ENCODE results near the gene ITPA. TPM values are rescaled to one million over a fixed set of nuclear protein-coding genes. Genes with fewer than 3 reads are reported as not detected.

The ITPA gene
- total RNA-seq, 1 donor from 2014 or later: 62.3 TPM

DNA sequence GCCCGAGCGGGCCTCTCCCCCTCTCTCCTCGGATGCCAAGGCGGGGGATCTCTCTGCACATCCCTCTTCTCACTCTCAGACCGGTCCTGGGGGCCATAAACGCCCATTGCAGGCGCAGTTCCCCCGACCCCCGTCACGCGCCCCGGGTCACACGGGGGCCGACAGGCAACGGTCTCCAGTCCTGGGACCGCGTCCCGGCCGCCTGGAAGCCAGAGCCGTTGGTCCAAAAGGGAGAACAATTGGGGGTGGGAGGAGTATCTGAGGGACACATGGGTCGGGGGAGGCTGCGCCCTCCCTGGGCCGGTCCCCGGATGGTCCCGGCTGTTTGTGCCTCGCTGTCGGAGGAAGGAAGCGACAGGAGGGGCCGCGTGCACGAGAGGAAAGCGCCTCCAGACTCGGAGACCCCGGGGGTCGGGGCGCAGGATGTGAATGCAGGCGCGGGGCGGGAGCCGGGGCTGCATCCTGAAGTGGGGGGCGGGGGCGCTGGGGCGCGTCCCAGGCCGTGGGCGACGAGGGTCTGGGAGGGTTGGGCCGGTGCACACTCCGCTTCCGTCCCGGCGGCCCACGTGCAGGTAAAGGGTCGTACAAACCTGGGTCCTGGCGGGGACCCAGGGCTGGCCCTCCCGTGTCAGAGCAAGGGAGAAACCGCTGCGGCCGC is 28.8 kb downstream of the ITPA start:
- peaks cover 6% of the 10 kb centered on the region for H3K4me1 Mint-ChIP-seq (ENCODE audit: low read depth)
- no peak for DNase-seq (ENCODE audit: low spot score, unreplicated experiment)
- H3K9me3 Mint-ChIP-seq (ENCODE audit: low read depth): no peaks in the 10 kb centered on the region
- H3K27me3 Mint-ChIP-seq: peaks cover 70% of the 10 kb centered on the region
- TF ChIP-seq, protein P1, sequence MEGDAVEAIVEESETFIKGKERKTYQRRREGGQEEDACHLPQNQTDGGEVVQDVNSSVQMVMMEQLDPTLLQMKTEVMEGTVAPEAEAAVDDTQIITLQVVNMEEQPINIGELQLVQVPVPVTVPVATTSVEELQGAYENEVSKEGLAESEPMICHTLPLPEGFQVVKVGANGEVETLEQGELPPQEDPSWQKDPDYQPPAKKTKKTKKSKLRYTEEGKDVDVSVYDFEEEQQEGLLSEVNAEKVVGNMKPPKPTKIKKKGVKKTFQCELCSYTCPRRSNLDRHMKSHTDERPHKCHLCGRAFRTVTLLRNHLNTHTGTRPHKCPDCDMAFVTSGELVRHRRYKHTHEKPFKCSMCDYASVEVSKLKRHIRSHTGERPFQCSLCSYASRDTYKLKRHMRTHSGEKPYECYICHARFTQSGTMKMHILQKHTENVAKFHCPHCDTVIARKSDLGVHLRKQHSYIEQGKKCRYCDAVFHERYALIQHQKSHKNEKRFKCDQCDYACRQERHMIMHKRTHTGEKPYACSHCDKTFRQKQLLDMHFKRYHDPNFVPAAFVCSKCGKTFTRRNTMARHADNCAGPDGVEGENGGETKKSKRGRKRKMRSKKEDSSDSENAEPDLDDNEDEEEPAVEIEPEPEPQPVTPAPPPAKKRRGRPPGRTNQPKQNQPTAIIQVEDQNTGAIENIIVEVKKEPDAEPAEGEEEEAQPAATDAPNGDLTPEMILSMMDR (IDR thresholded peaks at IDR 0.05; ENCODE audit: unreplicated experiment): peak; percentile 19
- no peak overlapping the region for H3K27ac Mint-ChIP-seq
- H3K4me3 Mint-ChIP-seq (ENCODE audit: low read depth): peak overlapping the region; percentile 35
- no peaks in the 10 kb centered on the region for H3K36me3 Mint-ChIP-seq (ENCODE audit: insufficient read depth)

DNA sequence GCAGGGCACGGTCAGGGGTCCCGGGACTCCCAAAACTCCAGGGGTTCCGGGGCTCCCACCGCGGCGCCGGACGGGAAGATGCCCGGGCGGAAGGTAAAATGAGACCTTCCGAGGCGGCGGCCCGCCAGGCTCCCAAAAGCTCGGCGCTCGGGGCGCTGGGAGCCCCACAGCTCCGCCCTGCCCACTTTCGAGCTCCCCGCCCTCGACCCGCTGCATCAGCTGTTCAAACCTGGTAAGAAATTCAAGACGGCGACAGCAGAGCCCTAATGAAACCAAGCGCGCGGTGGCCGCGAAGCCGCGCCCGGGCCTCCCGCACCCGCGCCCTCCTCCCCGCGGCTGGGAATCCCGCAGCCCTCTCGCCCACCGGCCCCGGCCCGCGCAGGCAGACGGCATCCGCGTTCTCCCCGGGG is 29.3 kb downstream of the ITPA start:
- Mint-ChIP-seq H3K4me1 (ENCODE audit: low read depth) (peaks cover 6% of the 10 kb centered on the region), H3K36me3 (ENCODE audit: insufficient read depth) (no peaks in the 10 kb centered on the region), H3K27me3 (peaks cover 73% of the 10 kb centered on the region), H3K27ac (no peak overlapping the region), H3K4me3 (ENCODE audit: low read depth) (peak overlapping the region; percentile 69), H3K9me3 (ENCODE audit: low read depth) (no peaks in the 10 kb centered on the region)
- TF ChIP-seq, protein P1 (IDR thresholded peaks at IDR 0.05; ENCODE audit: unreplicated experiment): no peak
- no peak for DNase-seq (ENCODE audit: low spot score, unreplicated experiment)

DNA sequence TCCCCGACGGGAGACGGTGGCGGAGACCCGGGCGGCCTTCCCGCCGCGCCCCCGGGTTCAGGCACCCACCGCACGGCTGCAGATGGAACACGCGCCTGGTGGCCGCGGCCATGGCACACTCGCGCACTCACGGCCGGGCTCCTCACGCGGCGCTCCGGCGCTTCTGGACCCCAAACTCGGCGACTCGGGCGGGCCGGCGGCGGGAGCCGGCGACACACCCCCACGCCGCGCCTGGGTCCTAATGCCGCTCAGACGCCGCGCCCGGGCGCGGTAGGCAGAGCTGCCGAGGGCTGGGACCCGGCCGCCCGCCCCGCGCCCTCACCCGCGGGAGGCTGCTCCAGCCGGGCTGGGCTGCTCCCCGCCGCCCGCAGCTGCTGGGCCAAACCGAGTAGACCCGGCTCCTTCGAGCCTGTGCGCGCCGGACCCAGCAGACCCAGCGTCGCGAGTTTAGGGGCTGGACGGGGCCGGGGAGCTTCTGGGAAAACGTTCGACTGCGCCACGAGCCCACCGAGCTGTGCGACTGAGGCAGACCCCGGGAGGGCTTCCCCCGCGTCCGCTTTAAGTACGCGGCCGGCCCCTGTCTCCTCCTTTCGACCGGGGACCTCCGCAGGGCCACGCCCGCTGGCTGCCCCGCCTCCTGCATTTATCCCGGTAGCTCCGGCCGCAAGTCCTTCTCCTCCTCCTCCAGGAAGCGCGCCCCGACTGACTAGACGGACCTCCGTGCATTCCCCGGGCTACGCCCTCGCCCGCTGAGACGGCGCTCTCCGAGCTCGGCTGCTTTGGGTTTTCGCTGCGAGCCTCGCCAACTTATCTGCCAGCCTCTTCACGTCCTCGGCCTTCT is 29.9 kb downstream of the ITPA start, which contains the start of gene SLC4A11:
Gene SLC4A11, minus strand, starts transcription at position 165 of the 841 bp plus-strand sequence. Its CDS starts 53 bp downstream, at position 112.
- peak within 1 kb of the TSS; percentile 78 for H3K4me3 Mint-ChIP-seq (ENCODE audit: low read depth)
- DNase-seq (ENCODE audit: low spot score, unreplicated experiment): no peak
- TF ChIP-seq, protein P1 (IDR thresholded peaks at IDR 0.05; ENCODE audit: unreplicated experiment): no peak
- H3K4me1 Mint-ChIP-seq (ENCODE audit: low read depth): peaks cover 6% of the 10 kb centered on the region
- H3K27me3 Mint-ChIP-seq: peaks cover 77% of the 10 kb centered on the region
- no peaks in the 10 kb centered on the region for H3K36me3 Mint-ChIP-seq (ENCODE audit: insufficient read depth)
- H3K27ac Mint-ChIP-seq: peak within 1 kb of the TSS; percentile 56
- H3K9me3 Mint-ChIP-seq (ENCODE audit: low read depth): no peaks in the 10 kb centered on the region

DNA sequence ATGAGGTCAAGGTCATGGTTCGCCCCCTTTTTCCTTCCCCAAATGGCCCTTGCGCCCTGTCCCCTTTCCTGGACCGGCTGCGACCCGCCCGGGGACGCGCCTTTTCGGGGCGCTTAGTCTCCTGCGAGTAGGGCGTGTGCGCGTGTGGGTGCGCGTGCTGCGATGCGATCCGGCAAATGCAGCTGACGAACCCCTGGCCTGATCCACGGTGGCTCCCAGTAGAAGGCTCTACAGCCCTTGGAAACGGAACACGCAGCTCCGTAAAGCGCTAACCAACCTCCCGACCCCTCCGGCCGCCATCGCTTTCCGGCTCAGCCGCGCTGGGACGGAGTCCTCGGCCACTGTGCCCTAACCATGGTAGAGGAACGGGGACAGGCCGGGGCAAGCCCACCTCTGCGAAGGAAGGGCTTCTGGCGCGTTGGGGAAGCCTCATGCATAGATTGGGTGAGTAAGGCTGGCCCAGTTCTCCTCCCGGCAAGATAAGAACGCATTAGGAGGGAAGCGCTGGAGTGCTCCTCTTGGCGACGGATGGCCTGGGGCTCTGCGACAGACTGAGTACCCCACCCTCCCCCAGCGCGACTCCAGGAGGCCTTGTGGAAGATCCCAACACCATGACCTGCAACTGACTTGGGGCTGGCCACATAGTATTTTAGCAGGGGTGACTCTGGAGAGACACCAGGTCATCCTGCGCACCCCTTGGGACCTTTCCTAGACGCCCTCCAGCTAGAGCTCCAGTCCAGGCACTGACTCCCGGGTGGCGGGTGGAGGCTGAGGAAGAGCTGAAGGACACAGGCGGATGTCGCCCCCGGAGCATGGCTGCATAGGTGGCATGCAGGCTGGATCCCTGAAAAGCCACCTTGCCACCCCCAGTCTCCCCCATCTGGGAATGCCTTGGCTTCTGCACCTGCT is 30.8 kb downstream of the ITPA start:
- peaks cover 6% of the 10 kb centered on the region for H3K4me1 Mint-ChIP-seq (ENCODE audit: low read depth)
- H3K36me3 Mint-ChIP-seq (ENCODE audit: insufficient read depth): no peaks in the 10 kb centered on the region
- DNase-seq (ENCODE audit: low spot score, unreplicated experiment): no peak
- no peaks in the 10 kb centered on the region for H3K9me3 Mint-ChIP-seq (ENCODE audit: low read depth)
- TF ChIP-seq, protein P1 (IDR thresholded peaks at IDR 0.05; ENCODE audit: unreplicated experiment): no peak
- H3K27me3 Mint-ChIP-seq: peaks cover 78% of the 10 kb centered on the region
- H3K4me3 Mint-ChIP-seq (ENCODE audit: low read depth): peak overlapping the region; percentile 78
- peak overlapping the region; percentile 56 for H3K27ac Mint-ChIP-seq

Data from progenitor cell of endocrine pancreas (in vitro differentiated cells).